Stomach (tissue), 4 donors: Measurements from ENCODE around the gene ARL14EPL.

Experiments used
- CTCF ChIP-seq, 7 experiments: fragments of 450-650 bp in 4 of 7; fragments of 200-600 bp in 3 of 7; sonication (generic) in 3 of 7; IDR thresholded peaks; one replicate each; pipeline ENCODE4 v1.5.1; 2016 to 2019; ENCODE audit warnings: antibody characterized with exemption in 7 of 7, control low read depth in 2 of 7, mild to moderate bottlenecking in 1 of 7
- POLR2AphosphoS5 ChIP-seq, 3 donors: sonication (generic); formaldehyde crosslinking; IDR thresholded peaks; one replicate each; pipeline ENCODE4 v1.6.1; 2016; ENCODE audit warnings: antibody characterized with exemption in 3 of 3

- TF ChIP-seq CTCF (IDR thresholded peaks at IDR 0.05) (no peak), POLR2AphosphoS5 (IDR thresholded peaks at IDR 0.05) (no peak)
These were observed 36.9 kb upstream of the ARL14EPL start for GRCh38 chr5:115995351-115995750.
